Activated CD8-positive, alpha-beta memory T cell treated with anti-CD3 and anti-CD28 coated beads for 48 hours (primary cell): ENCODE data around the gene FAM210B.
"Not testable (repeated sequence)": the region's sequence is repeated elsewhere in the genome, so short reads cannot be mapped to it uniquely, and the experiment has no call there.

Experiments used
- DNase-seq, 3 experiments: peaks; one replicate each; pipeline ENCODE4 v3.0.0-alpha.2; 2020; ENCODE audit warnings: low read depth in 2 of 3, low spot score in 2 of 3

FAM210B gene

DNA sequence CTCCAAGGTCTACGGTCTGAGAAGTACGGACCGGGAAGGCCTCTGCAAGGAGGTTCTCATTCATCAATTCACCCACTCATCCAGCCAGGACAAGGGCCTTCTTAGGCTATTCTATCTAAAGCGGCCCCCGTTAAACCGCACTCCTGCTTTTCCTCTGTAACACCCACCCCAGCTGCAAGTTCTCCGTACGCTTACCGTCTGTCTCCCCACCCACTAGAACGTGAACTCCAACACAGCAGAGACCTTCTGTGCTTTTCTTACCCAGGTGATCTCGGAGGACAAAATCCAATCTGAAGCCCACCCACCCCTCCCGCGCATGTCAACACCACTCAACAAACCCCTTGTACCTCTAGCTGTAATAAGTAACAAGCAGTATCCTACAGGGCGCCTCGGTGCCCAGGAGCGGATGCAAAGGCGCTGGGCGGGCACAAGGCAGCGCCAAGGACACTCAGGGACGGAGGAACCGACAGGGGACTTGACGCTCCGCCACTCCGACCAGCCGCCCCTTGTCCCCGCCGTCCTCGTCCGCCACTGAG, 32.9 kb downstream of the FAM210B start:
- DNase-seq, result no peak

DNA sequence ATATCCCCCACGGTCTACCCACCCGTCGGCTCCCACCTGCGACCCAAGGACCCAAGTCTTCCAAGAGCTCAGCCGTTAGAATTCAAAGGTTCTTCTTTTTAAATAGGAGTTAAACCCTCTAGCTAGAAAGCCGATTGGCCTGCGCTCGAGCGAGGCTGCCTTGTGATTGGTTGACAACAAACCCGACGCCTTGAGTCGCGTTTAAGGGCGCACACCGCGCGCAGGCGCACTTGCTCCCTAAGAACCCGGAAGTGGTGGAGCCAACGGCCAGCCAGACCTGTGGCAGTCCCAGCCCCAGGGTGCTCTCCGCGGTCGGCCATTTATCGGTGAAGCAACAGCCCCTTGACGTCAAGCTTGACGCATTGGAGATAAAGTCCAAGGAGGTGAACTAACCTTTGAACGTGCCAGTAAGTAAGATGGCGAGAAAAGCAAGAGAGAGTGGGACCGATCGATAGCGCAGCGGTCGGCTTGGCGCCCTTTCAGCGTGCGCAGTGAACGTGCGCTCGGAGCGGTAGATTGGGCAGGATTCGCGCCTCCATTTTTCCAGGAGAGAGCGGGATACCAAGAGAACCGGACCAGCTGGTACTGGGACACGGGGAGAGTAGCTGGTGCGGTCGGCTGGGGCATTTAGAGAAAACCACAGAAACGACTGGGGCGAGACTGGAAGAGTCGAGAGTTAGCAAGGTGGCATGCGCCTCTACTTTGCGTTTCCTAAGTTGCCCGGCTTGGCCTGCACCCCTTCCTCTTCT, 33.5 kb downstream of the FAM210B start, which contains the start of the genes AURKA and CSTF1:
AURKA (minus strand) TSS at position 84 of the 749 bp plus-strand sequence. CDS start 4,018 bp downstream, outside the sequence.
CSTF1 (plus strand) TSS at position 514 of the 749 bp plus-strand sequence. CDS start 2,908 bp downstream, outside the sequence.
- peak; percentile 98 to 99 (median 98) for DNase-seq

GRCh38 chr20:56392881-56393482, 34.2 kb downstream of the FAM210B start:
- DNase-seq, result no peak

- DNase-seq, result no peak
Measured at GRCh38 chr20:56393653-56394052, 34.9 kb downstream of the FAM210B start.

- DNase-seq, result no peak
Measured at GRCh38 chr20:56395166-56395565, 36.4 kb downstream of the FAM210B start.

DNA sequence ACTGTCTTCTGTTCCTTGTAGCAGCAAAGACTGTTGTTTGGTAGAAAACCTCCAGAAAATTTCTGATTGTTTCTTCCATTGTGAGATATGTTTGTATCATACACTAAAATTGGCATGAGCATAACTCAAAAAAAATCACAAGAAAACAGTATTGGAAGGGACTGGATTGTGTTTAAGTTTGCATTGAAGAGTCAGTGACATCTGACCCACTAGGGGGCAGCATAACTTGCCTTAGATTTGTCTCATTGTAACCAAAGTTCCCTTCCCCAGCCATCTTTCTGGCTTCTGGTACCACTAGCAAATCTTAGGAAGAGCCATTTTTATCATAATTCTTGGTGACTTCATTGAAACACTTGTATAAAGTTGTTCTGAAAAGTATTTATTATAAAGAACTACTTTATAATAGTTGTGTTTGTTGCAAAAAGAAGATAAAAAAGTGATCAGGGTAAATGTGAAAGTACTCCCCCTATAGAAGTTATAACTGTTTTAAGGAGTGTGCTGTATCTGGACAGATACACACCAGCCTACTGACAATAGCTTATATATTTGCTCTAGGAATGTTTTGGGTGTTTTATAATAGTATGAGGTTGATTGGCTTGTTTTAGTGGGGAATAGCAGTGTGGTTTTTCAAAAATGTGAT, 41.3 kb downstream of the FAM210B start:
- no peak for DNase-seq

GRCh38 chr20:56403465-56403864, 44.7 kb downstream of the FAM210B start:
- no peak for DNase-seq

GRCh38 chr20:56405356-56405755, 46.6 kb downstream of the FAM210B start:
- DNase-seq, result not testable (repeated sequence)

GRCh38 chr20:56406910-56407309, 48.1 kb downstream of the FAM210B start:
- no peak for DNase-seq

DNA sequence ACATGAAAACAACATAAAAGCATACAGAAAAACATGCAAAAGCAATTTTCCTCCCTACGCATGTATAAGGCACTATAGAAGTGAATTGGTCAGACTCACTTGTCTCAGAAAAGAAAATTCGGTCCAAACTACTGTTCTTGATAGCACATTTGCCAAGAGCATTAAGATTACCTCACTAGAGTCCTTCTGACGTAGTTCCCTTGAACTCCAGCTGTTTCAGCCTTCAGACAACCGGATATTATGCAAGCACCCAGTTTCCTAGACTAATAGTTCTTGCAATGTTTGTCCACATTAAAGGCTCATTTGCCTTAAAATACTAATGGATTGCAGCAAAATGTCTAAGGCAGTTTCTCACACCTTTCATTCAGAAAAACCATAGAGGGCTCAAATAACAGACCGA, 50.7 kb downstream of the FAM210B start:
- DNase-seq, result no peak

DNA sequence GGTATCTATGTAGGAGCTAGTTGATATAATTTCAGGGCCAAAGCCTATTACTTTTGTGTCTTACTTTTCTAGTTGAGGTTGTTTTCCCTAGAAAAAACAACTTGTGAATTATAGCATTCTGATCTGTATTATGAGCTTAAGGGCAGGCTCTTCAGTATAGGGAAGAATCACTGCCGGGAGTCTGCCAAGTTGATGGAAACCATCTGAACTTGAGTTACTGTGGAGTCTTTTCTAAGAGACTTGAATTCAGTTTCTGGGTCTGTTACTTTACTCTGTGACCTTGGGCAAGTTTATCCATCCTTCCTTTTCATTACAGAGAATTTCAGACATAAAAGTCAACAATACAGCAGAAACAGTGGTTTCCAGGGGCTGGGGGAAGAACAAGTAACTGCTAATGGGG, 51.2 kb downstream of the FAM210B start:
- DNase-seq, result no peak

- DNase-seq, result not testable (repeated sequence)
Measured at GRCh38 chr20:56411287-56411686, 52.5 kb downstream of the FAM210B start.

- no peak for DNase-seq
Measured at GRCh38 chr20:56411759-56412472, 53.1 kb downstream of the FAM210B start, which contains the start of gene CASS4. Gene CASS4 (plus strand): TSS chr20:56412260. CDS start chr20:56412459, 199 bp downstream.

GRCh38 chr20:56412473-56412790, 53.7 kb downstream of the FAM210B start:
- no peak for DNase-seq

DNA sequence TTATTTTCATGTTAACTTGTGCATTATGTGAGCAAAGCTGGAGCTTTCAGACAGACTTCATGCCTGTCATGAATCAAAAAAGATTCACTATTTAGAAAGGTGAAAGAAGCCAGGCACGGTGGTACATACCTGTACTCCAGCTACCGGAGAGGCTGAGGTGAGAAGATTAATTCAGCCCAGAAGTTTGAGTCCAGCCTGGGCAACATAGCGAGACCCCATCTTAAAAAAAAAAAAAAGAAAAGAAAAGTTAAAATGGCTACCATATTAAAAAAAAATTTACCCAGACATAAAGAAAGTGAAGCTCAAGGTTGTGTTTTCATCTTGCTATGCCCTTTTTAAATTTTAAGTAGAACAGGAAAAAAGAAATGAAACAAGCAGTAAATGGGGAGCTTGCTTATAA, 54.2 kb downstream of the FAM210B start:
- no peak for DNase-seq

- no peak for DNase-seq
Measured at GRCh38 chr20:56414842-56415765, 56.3 kb downstream of the FAM210B start.

- no peak for DNase-seq
Measured at GRCh38 chr20:56417402-56417801, 58.6 kb downstream of the FAM210B start.

DNA sequence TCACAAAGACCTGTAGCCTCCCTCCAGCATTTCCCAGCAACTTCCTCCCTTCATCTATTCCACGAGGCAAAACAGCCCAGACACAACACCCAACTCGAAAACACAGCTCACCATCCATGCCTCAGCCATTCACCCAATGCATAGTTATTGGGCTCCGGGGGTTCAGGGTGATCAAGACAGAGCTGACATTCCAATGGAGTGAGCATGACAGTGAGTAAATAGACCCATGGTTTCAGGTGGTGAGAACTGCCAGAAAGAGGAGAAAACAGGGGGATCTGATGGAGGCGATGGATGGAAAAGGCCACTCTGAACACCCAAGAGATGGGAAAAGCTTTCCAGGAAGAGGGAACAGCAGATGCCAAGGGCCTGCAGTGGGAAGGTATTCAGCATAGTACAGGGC, 59.1 kb downstream of the FAM210B start:
- no peak for DNase-seq
